Lower lobe of right lung (tissue), 2 donors: Measurements from ENCODE around the gene GUCA2B. TPM values are rescaled to one million over a fixed set of nuclear protein-coding genes. Genes with fewer than 3 reads are reported as not detected.

Experiments used
- ATAC-seq, 2 donors: fragments of 200-7000 bp; cut with Tn5 transposase; one replicate each; pipeline ENCODE4 v1.9.1; 2020 to 2022; ENCODE audit warnings: mild to moderate bottlenecking in 2 of 2, moderate library complexity in 2 of 2
- DNase-seq: peaks from one replicate; pipeline ENCODE4 v3.0.0-alpha.2; 2020
- H3K27ac ChIP-seq: fragments of 200-600 bp; one replicate; pipeline ENCODE4 v1.8.0; 2022
- H3K27me3 ChIP-seq: fragments of 200-600 bp; one replicate; pipeline ENCODE4 v1.8.0; 2022; ENCODE audit warnings: low read depth
- H3K36me3 ChIP-seq: fragments of 200-600 bp; one replicate; pipeline ENCODE4 v1.8.0; 2022; ENCODE audit warnings: mild to moderate bottlenecking
- H3K4me1 ChIP-seq: fragments of 200-600 bp; one replicate; pipeline ENCODE4 v1.8.0; 2022
- H3K4me3 ChIP-seq: fragments of 200-600 bp; one replicate; pipeline ENCODE4 v1.8.0; 2022; ENCODE audit warnings: mild to moderate bottlenecking
- H3K9me3 ChIP-seq: fragments of 200-600 bp; one replicate; pipeline ENCODE4 v1.8.0; 2022
- CTCF ChIP-seq: fragments of 200-600 bp; IDR thresholded peaks from one replicate; pipeline ENCODE4 v1.8.0; 2022; ENCODE audit warnings: antibody characterized with exemption, mild to moderate bottlenecking
- intact Hi-C: fragments of 100-400 bp; cut with DNase I; formaldehyde crosslinking; loops from one replicate; pipeline ENCODE4 v1.11.0; 2022
- total RNA-seq: library from RNA; stranded (reverse); fragmentation: NEBNext Ultra II Directional; extraction: Animal tissue kit (Norgen Biotek cat#: 25700); gene quantifications from one replicate; pipeline ENCODE4 v1.2.1, GENCODE V29; 2021
- donor health status: DM: no; HTN: yes; CAD: no; lungs with severe emphysema.

GUCA2B gene
- total RNA-seq, 1 donor from 2014 or later, result not detected

GRCh38 chr1:42128964-42129363, 24.2 kb upstream of the GUCA2B start:
- DNase-seq (no peak), ATAC-seq (no peak)
- Histone ChIP-seq H3K4me3 (no peak overlapping the region), H3K4me1 (no peaks in the 10 kb centered on the region), H3K27me3 (no peaks in the 10 kb centered on the region), H3K9me3 (no peaks in the 10 kb centered on the region), H3K27ac (no peak overlapping the region), H3K36me3 (no peaks in the 10 kb centered on the region)
- intact Hi-C loops, result no loop called here
- no peak for TF ChIP-seq CTCF

GRCh38 chr1:42130061-42130660, 23.0 kb upstream of the GUCA2B start:
- no peak overlapping the region for H3K27ac ChIP-seq

GRCh38 chr1:42133390-42133789, 19.8 kb upstream of the GUCA2B start:
- ATAC-seq (no peak), DNase-seq (no peak)
- Histone ChIP-seq H3K9me3 (no peaks in the 10 kb centered on the region), H3K27me3 (no peaks in the 10 kb centered on the region), H3K4me3 (no peak overlapping the region), H3K27ac (no peak overlapping the region), H3K36me3 (no peaks in the 10 kb centered on the region), H3K4me1 (no peaks in the 10 kb centered on the region)
- intact Hi-C loops, result no loop called here
- TF ChIP-seq CTCF, result no peak

More at GRCh38 chr1:42130061-42130660, 23.0 kb upstream of the GUCA2B start:
- DNase-seq, result no peak
- H3K9me3 ChIP-seq, result no peaks in the 10 kb centered on the region
- no peaks in the 10 kb centered on the region for H3K4me1 ChIP-seq
- TF ChIP-seq CTCF, result no peak
- no peaks in the 10 kb centered on the region for H3K36me3 ChIP-seq
- H3K4me3 ChIP-seq, result no peak overlapping the region
- no peak for ATAC-seq
- H3K27me3 ChIP-seq, result no peaks in the 10 kb centered on the region
- intact Hi-C loops, result no loop called here

GRCh38 chr1:42133809-42134526, 19.2 kb upstream of the GUCA2B start:
- Histone ChIP-seq H3K27me3 (no peaks in the 10 kb centered on the region), H3K4me1 (no peaks in the 10 kb centered on the region), H3K9me3 (no peaks in the 10 kb centered on the region), H3K36me3 (no peaks in the 10 kb centered on the region), H3K27ac (no peak overlapping the region), H3K4me3 (no peak overlapping the region)
- TF ChIP-seq CTCF, result no peak
- intact Hi-C loops, result no loop called here
- DNase-seq (no peak), ATAC-seq (no peak)

- Histone ChIP-seq H3K36me3 (no peaks in the 10 kb centered on the region), H3K4me3 (no peak overlapping the region), H3K27me3 (no peaks in the 10 kb centered on the region), H3K9me3 (no peaks in the 10 kb centered on the region), H3K27ac (peak overlapping the region; percentile 1), H3K4me1 (no peaks in the 10 kb centered on the region)
- intact Hi-C loops, result no loop called here
- TF ChIP-seq CTCF, result no peak
- no peak for DNase-seq
- peak; percentile 88 for ATAC-seq
Observed at GRCh38 chr1:42135426-42135825, 17.8 kb upstream of the GUCA2B start.
